Large intestine (tissue), 3 donors: ENCODE measurements around the gene FMN1. TPM values are rescaled to one million over a fixed set of nuclear protein-coding genes. Genes with fewer than 3 reads are reported as not detected.

ENCODE experiments used
- DNase-seq, 2 donors: peaks; one replicate each; pipeline versions ENCODE4 v3.0.0 to v3.0.0-alpha.2; 2013
- H3K27ac ChIP-seq: one replicate; pipeline ENCODE4 v1.5.1; 2013; ENCODE audit warnings: low read length
- H3K27me3 ChIP-seq: 2 replicates; pipeline ENCODE4 v1.6.1; 2013; ENCODE audit warnings: low read length; ENCODE audit not compliant: control insufficient read depth, insufficient read depth
- H3K36me3 ChIP-seq: 2 replicates; pipeline ENCODE4 v1.6.1; 2013; ENCODE audit warnings: low read length; ENCODE audit not compliant: control insufficient read depth, insufficient read depth
- H3K4me1 ChIP-seq: one replicate; pipeline ENCODE4 v1.6.1; 2013; ENCODE audit warnings: low read length; ENCODE audit not compliant: control insufficient read depth, insufficient read depth
- H3K4me3 ChIP-seq: one replicate; pipeline ENCODE4 v1.5.1; 2013; ENCODE audit warnings: low read length
- H3K9me3 ChIP-seq: one replicate; pipeline ENCODE4 v1.6.1; 2013; ENCODE audit warnings: mild to moderate bottlenecking, low read depth, low read length, moderate library complexity; ENCODE audit not compliant: control insufficient read depth
- WGBS: methylation state at CpG from one replicate; pipeline ENCODE4 v1.1.5; 2013; ENCODE audit warnings: low lambda C conversion rate; ENCODE audit not compliant: insufficient coverage; 5-methylcytosine and 5-hydroxymethylcytosine counted together
- polyA plus RNA-seq: library from polyadenylated mRNA; unstranded; fragments of 120-200 nt; gene quantifications from one replicate; pipeline ENCODE4 v1.2.1, GENCODE V29; 2013

The FMN1 gene
- polyA plus RNA-seq, 1 donor: 0.88 TPM

DNA sequence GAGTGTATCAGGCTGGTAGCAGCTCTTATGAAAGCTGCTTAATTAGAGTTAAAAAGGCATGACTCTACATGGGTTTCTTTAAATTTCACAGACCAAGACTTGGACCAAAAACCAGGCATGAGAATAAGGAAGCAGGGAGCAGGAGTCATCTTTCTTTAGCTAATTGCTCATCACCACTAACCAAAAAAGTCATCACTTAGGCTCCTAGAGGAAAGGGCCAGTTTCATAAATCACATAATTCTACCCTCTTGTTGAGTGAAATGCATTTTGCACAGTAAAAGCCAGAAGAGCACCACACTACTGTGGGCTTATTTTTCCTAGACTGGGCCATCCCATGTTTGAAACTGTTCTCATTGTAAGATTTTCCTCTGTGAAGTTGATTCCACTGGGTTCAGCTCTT lies 301.1 kb downstream of the FMN1 start:
- H3K36me3 ChIP-seq: no peaks in the 10 kb centered on the region
- no peaks in the 10 kb centered on the region for H3K9me3 ChIP-seq
- no peak overlapping the region for H3K27ac ChIP-seq
- no peaks in the 10 kb centered on the region for H3K27me3 ChIP-seq
- H3K4me3 ChIP-seq: no peak overlapping the region
- DNase-seq: no peak
- H3K4me1 ChIP-seq: no peaks in the 10 kb centered on the region

- Histone ChIP-seq H3K4me3 (no peak overlapping the region), H3K4me1 (no peaks in the 10 kb centered on the region), H3K27ac (no peak overlapping the region), H3K9me3 (no peaks in the 10 kb centered on the region), H3K36me3 (no peaks in the 10 kb centered on the region), H3K27me3 (no peaks in the 10 kb centered on the region)
- DNase-seq: no peak
- WGBS: 82% methylated on average over 3 of the region's 3 CpGs
These were observed 305.3 kb downstream of the FMN1 start for GRCh38 chr15:32889214-32889613.

DNA sequence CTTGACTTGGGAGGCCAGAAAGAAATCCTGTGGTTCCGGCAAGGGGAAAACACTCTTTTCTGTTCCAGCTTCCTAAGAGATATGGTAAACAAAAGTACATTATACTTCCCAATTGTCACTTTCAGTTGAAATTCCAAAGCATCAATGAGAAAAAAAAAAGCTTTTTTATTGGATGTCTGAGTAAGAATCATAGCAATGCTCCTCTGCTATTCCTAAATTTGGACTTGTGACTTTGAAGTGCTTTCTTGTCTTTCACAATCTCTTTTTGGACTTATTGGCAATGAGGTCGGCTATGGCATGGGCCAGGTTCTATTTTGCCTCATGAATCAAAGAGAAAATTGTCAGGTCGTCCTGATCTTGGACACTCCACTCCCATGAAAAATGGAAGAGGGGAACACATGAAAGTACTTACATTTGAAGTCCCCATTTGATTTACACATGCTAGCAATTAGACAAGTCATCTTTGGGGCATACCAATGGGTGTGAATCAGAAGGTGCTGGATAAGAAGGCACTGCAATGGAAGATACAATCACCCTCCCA lies 306.2 kb downstream of the FMN1 start:
- WGBS: no CpG with 5 or more reads among the region's 3 CpGs
- no peaks in the 10 kb centered on the region for H3K9me3 ChIP-seq
- H3K27me3 ChIP-seq: no peaks in the 10 kb centered on the region
- DNase-seq: no peak
- no peaks in the 10 kb centered on the region for H3K4me1 ChIP-seq
- no peak overlapping the region for H3K27ac ChIP-seq
- no peak overlapping the region for H3K4me3 ChIP-seq
- no peaks in the 10 kb centered on the region for H3K36me3 ChIP-seq

DNA sequence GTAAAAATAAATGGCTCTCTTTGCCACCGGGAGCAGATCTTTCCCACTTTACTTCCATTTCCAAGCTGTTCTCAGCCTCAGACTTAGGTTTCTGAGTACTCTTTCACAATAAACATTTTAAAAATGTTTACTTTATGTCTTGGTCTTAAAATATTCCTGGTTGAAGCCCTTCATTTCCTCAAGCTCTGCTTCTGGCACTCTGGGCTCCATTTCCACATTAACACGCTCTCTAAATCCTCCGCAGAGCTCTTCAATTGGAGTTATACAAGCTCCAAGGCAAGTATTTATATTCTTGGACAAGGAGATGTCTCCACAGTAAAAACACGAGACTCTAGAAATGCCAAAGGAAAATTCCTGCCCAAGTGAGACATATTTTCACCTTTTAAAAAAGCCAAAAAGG lies 307.4 kb downstream of the FMN1 start:
- Histone ChIP-seq H3K9me3 (no peaks in the 10 kb centered on the region), H3K36me3 (no peaks in the 10 kb centered on the region), H3K4me1 (no peaks in the 10 kb centered on the region), H3K4me3 (no peak overlapping the region), H3K27me3 (no peaks in the 10 kb centered on the region), H3K27ac (no peak overlapping the region)
- DNase-seq: peak in 1 of 2 donors; percentile 8
- 88% methylated on average over 1 of the region's 4 CpGs for WGBS

DNA sequence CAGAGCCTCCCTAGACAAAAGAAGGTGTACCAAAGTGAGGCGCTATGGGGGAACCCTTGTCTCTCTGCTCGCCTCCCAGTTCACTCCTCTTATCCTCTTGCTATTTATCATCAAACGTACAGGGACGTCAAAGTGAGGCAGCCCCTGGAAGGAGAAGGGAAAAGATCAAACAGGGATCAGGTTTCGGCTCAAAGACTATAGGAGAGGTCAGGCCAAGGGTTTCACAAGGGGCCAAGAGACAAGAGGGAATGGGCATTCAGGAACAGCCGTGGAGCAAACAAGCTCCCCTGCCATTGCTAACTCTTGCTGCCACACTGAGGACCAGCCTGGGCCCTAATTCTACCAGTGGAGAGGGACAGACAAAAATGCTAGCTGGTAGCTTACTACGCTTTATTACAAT lies 308.1 kb downstream of the FMN1 start:
- H3K9me3 ChIP-seq: no peaks in the 10 kb centered on the region
- H3K4me1 ChIP-seq: no peaks in the 10 kb centered on the region
- H3K4me3 ChIP-seq: no peak overlapping the region
- H3K27ac ChIP-seq: no peak overlapping the region
- no peak for DNase-seq
- no peaks in the 10 kb centered on the region for H3K27me3 ChIP-seq
- 80% methylated on average over 1 of the region's 7 CpGs for WGBS
- no peaks in the 10 kb centered on the region for H3K36me3 ChIP-seq

GRCh38 chr15:32885713-32886112 lies 308.8 kb downstream of the FMN1 start:
- Histone ChIP-seq H3K9me3 (no peaks in the 10 kb centered on the region), H3K36me3 (no peaks in the 10 kb centered on the region), H3K27ac (no peak overlapping the region), H3K27me3 (no peaks in the 10 kb centered on the region), H3K4me1 (no peaks in the 10 kb centered on the region), H3K4me3 (no peak overlapping the region)
- 100% methylated on average over 4 of the region's 5 CpGs for WGBS
- no peak for DNase-seq

- Histone ChIP-seq H3K9me3 (no peaks in the 10 kb centered on the region), H3K4me1 (no peaks in the 10 kb centered on the region), H3K4me3 (no peak overlapping the region), H3K36me3 (no peaks in the 10 kb centered on the region), H3K27ac (no peak overlapping the region), H3K27me3 (no peaks in the 10 kb centered on the region)
- no peak for DNase-seq
- 83% methylated on average over 2 of the region's 6 CpGs for WGBS
These were observed 310.4 kb downstream of the FMN1 start for GRCh38 chr15:32884146-32884545.

- Histone ChIP-seq H3K27me3 (no peaks in the 10 kb centered on the region), H3K27ac (no peak overlapping the region), H3K4me1 (no peaks in the 10 kb centered on the region), H3K9me3 (no peaks in the 10 kb centered on the region), H3K36me3 (no peaks in the 10 kb centered on the region), H3K4me3 (no peak overlapping the region)
- WGBS: 100% methylated on average over 1 of the region's 4 CpGs
- no peak for DNase-seq
These were observed 311.6 kb downstream of the FMN1 start for GRCh38 chr15:32882955-32883354.

GRCh38 chr15:32881528-32881927 lies 313.0 kb downstream of the FMN1 start:
- WGBS: 60% methylated on average over 1 of the region's 1 CpG
- Histone ChIP-seq H3K9me3 (no peaks in the 10 kb centered on the region), H3K4me3 (no peak overlapping the region), H3K27me3 (no peaks in the 10 kb centered on the region), H3K4me1 (no peaks in the 10 kb centered on the region), H3K36me3 (no peaks in the 10 kb centered on the region), H3K27ac (no peak overlapping the region)
- DNase-seq: no peak

DNA sequence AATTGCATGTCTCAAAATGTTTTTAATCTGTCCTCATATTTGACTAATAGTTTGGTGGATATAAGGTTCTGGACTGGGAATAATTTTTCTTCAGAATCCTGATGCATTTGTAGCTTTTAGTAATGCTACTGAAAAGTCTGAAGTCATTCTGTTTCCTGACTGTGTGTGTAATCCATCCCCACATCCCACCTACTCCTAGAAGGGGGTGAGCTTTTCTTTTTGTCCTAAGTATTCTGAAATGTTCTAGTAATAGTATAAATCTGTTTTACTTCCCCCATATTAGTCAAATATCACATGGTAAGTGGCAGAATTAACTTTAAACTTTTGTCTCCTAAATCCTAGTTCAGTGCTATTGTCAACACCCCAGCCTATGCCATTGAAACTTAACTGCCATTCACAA lies 313.9 kb downstream of the FMN1 start:
- Histone ChIP-seq H3K27ac (no peak overlapping the region), H3K9me3 (no peaks in the 10 kb centered on the region), H3K27me3 (no peaks in the 10 kb centered on the region), H3K36me3 (no peaks in the 10 kb centered on the region), H3K4me3 (no peak overlapping the region), H3K4me1 (no peaks in the 10 kb centered on the region)
- no peak for DNase-seq

DNA sequence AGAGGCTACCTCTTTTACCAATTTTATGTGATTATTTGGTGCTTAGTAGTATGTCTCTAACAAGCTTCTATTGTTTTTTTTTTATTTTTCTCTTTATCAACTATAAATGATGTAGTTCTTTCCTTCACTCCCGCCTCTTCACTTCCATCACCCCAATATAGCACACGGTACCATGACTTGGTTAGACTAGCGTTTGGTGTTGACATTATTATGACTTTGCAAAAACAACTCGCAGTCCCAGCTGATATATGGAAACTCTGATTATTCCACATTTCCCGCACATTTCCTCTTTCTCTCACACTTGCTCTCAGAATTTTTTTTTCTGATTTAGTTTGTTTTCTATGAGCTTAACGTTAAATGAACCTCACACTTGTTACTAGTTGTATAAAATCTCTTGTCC lies 314.5 kb downstream of the FMN1 start:
- no peak for DNase-seq
- 95% methylated on average over 4 of the region's 6 CpGs for WGBS
- Histone ChIP-seq H3K9me3 (no peaks in the 10 kb centered on the region), H3K4me1 (no peaks in the 10 kb centered on the region), H3K27me3 (no peaks in the 10 kb centered on the region), H3K4me3 (no peak overlapping the region), H3K36me3 (no peaks in the 10 kb centered on the region), H3K27ac (no peak overlapping the region)
